RWPE1 (cell line): Measurements from ENCODE around the gene VPS37B.

Experiments
- CTCF ChIA-PET: fragments of 350-600 bp; sonication (Branson Sonifier 250); formaldehyde crosslinking; extraction: SDS; loops from one replicate; lab custom pipeline; 2021; lab: Yijun Ruan, JAX
- POLR2A ChIA-PET: fragments of 400-600 bp; formaldehyde crosslinking; extraction: SDS; loops from one replicate; lab custom pipeline; 2020; ENCODE audit warnings: antibody characterized with exemption; ENCODE audit not compliant: low non-redundant PET; lab: Yijun Ruan, JAX
- DNase-seq: peaks from one replicate; pipeline ENCODE4 v3.0.0; 2012; ENCODE audit warnings: low spot score
- H3K27ac ChIP-seq: fragments of 450-650 bp; 2 replicates; pipeline ENCODE4 v1.5.1; 2017
- CTCF ChIP-seq: fragments of 450-650 bp; conservative IDR thresholded peaks from 2 replicates; pipeline ENCODE4 v1.5.1; 2017; ENCODE audit warnings: low read depth, mild to moderate bottlenecking

VPS37B gene

GRCh38 chr12:122862872-122863701 lies 32.8 kb downstream of the VPS37B start:
- TF ChIP-seq CTCF = no peak
- no peak for DNase-seq
- POLR2A ChIA-PET = no interaction called here
- CTCF ChIA-PET = no interaction called here
- H3K27ac ChIP-seq = peak overlapping the region; percentile 95

GRCh38 chr12:122862110-122862634 lies 33.8 kb downstream of the VPS37B start:
- DNase-seq = no peak
- TF ChIP-seq CTCF = no peak
- H3K27ac ChIP-seq = peak overlapping the region; percentile 95
- ChIA-PET CTCF (interaction anchor here (1.8 to 1.9 kb wide), 2 partner anchors 21 to 90 kb away, joined by 6 to 10 read pairs; no protein-coding TSS in a partner anchor), POLR2A (no interaction called here)

GRCh38 chr12:122861587-122861970 lies 34.3 kb downstream of the VPS37B start:
- peak overlapping the region; percentile 95 for H3K27ac ChIP-seq
- POLR2A ChIA-PET = no interaction called here
- DNase-seq = no peak
- CTCF ChIA-PET = interaction anchor here (0.7 to 1.9 kb wide), 5 partner anchors 20 to 91 kb away, joined by 3 to 10 read pairs (median 6); partner anchors contain the start of gene HIP1R
- TF ChIP-seq CTCF = no peak

GRCh38 chr12:122860854-122861586 lies 34.9 kb downstream of the VPS37B start:
- peak overlapping the region; percentile 95 for H3K27ac ChIP-seq
- POLR2A ChIA-PET = no interaction called here
- DNase-seq = no peak
- TF ChIP-seq CTCF = no peak
- CTCF ChIA-PET = interaction anchor here (0.7 to 1.9 kb wide), 15 partner anchors 9 to 96 kb away, joined by 3 to 10 read pairs (median 4); partner anchors contain the start of gene HIP1R

GRCh38 chr12:122860040-122860853 lies 35.7 kb downstream of the VPS37B start:
- peak; percentile 84 for TF ChIP-seq CTCF
- POLR2A ChIA-PET = no interaction called here
- CTCF ChIA-PET = interaction anchor here (0.6 to 1.9 kb wide), 21 partner anchors 8 to 398 kb away, joined by 3 to 10 read pairs (median 4); partner anchors contain the start of gene HIP1R
- H3K27ac ChIP-seq = peak overlapping the region; percentile 95
- DNase-seq = peak; percentile 60
